MM.1S (cell line): ENCODE data around the gene CAMK2N1.
"Not testable (repeated sequence)": the region's sequence is repeated elsewhere in the genome, so short reads cannot be mapped to it uniquely, and the experiment has no call there.

ENCODE experiments used
- DNase-seq: peaks from one replicate; pipeline ENCODE4 v3.0.0-alpha.2; 2015
- H2AFZ ChIP-seq: fragments of 300-600 bp; sonication (generic); 2 replicates; pipeline ENCODE4 v1.6.0; 2016; ENCODE audit warnings: antibody characterized with exemption, low read length
- H3F3A ChIP-seq: fragments of 300-600 bp; sonication (generic); 2 replicates; pipeline ENCODE4 v1.6.1; 2016; ENCODE audit warnings: mild to moderate bottlenecking, antibody characterized with exemption, low read length, moderate library complexity, mixed read lengths; ENCODE audit not compliant: insufficient read depth
- H3K27ac ChIP-seq: fragments of 300-600 bp; sonication (generic); 2 replicates; pipeline ENCODE4 v1.5.1; 2016; ENCODE audit warnings: mild to moderate bottlenecking, low read length
- H3K27me3 ChIP-seq: fragments of 300-600 bp; sonication (generic); replicated peaks from 2 replicates; pipeline ENCODE4 v1.6.0; 2016; ENCODE audit warnings: low read length; ENCODE audit not compliant: insufficient read depth
- H3K36me3 ChIP-seq: fragments of 300-600 bp; sonication (generic); replicated peaks from 2 replicates; pipeline ENCODE4 v1.6.1; 2016; ENCODE audit warnings: mild to moderate bottlenecking, low read length, mixed read lengths; ENCODE audit not compliant: insufficient read depth
- H3K4me1 ChIP-seq: fragments of 300-600 bp; sonication (generic); 2 replicates; pipeline ENCODE4 v1.6.1; 2016; ENCODE audit warnings: low read length, mixed read lengths
- H3K4me2 ChIP-seq: fragments of 300-600 bp; sonication (generic); 2 replicates; pipeline ENCODE4 v1.6.0; 2016; ENCODE audit warnings: low read depth, low read length
- H3K4me3 ChIP-seq: fragments of 300-600 bp; sonication (generic); 2 replicates; pipeline ENCODE4 v1.5.1; 2016; ENCODE audit warnings: low read length, mixed read lengths
- H3K79me2 ChIP-seq: fragments of 300-600 bp; sonication (generic); 2 replicates; pipeline ENCODE4 v1.6.1; 2016; ENCODE audit warnings: mixed run types, low read length, mixed read lengths
- H3K9ac ChIP-seq: fragments of 300-600 bp; sonication (generic); 2 replicates; pipeline ENCODE4 v1.6.1; 2016; ENCODE audit warnings: low read length, mixed read lengths
- H3K9me2 ChIP-seq: fragments of 300-600 bp; sonication (generic); replicated peaks from 2 replicates; pipeline ENCODE4 v1.6.1; 2016; ENCODE audit warnings: mild to moderate bottlenecking, low read length, mixed read lengths; ENCODE audit not compliant: insufficient read depth
- H3K9me3 ChIP-seq: fragments of 300-600 bp; sonication (generic); replicated peaks from 2 replicates; pipeline ENCODE4 v1.6.1; 2016; ENCODE audit warnings: mild to moderate bottlenecking, low read length, mixed read lengths; ENCODE audit not compliant: insufficient read depth
- H4K20me1 ChIP-seq: fragments of 300-600 bp; sonication (generic); 2 replicates; pipeline ENCODE4 v1.6.1; 2016; ENCODE audit warnings: mild to moderate bottlenecking, low read length, moderate library complexity, mixed read lengths; ENCODE audit not compliant: insufficient read depth
- CTCF ChIP-seq: fragments of 300-600 bp; sonication (generic); IDR thresholded peaks from 2 replicates; pipeline ENCODE4 v1.5.1; 2016; ENCODE audit warnings: antibody characterized with exemption, low read length, mixed read lengths
- EZH2 ChIP-seq: fragments of 300-600 bp; sonication (generic); optimal IDR thresholded peaks from 2 replicates; pipeline ENCODE3; 2017; ENCODE audit warnings: low read depth, mild to moderate bottlenecking, antibody characterized with exemption, low read length, mixed read lengths
- EZH2phosphoT487 ChIP-seq: fragments of 300-600 bp; sonication (generic); IDR thresholded peaks from 2 replicates; pipeline ENCODE4 v1.6.1; 2018; ENCODE audit warnings: antibody characterized with exemption, low read length

CAMK2N1 gene

GRCh38 chr1:20498116-20498515, 12.1 kb upstream of the CAMK2N1 start:
- Histone ChIP-seq H3K9me3 (no peaks in the 10 kb centered on the region), H3K27me3 (peaks cover 6% of the 10 kb centered on the region), H3K36me3 (0 out of 2 replicates have a peak, but pooled peaks cover 2% of the 10 kb centered on the region), H3K9ac (no peak overlapping the region), H3K27ac (no peak overlapping the region), H3K79me2 (no peaks in the 10 kb centered on the region), H3K4me1 (no peaks in the 10 kb centered on the region), H3K4me3 (no peak overlapping the region), H4K20me1 (no peaks in the 10 kb centered on the region), H3K9me2 (no peaks in the 10 kb centered on the region), H3F3A (no peaks in the 10 kb centered on the region), H3K4me2 (no peak overlapping the region), H2AFZ (no peak overlapping the region)
- TF ChIP-seq CTCF (no peak), EZH2phosphoT487 (no peak), EZH2 (no peak)
- no peak for DNase-seq

GRCh38 chr1:20497506-20497905, 11.5 kb upstream of the CAMK2N1 start:
- H3K4me2 ChIP-seq, result no peak overlapping the region
- H3K4me1 ChIP-seq, result no peaks in the 10 kb centered on the region
- H3K9me2 ChIP-seq, result no peaks in the 10 kb centered on the region
- H3K9me3 ChIP-seq, result no peaks in the 10 kb centered on the region
- H3K79me2 ChIP-seq, result no peaks in the 10 kb centered on the region
- H3F3A ChIP-seq, result no peaks in the 10 kb centered on the region
- peaks cover 12% of the 10 kb centered on the region for H3K27me3 ChIP-seq
- no peak overlapping the region for H3K9ac ChIP-seq
- H4K20me1 ChIP-seq, result no peaks in the 10 kb centered on the region
- no peak overlapping the region for H2AFZ ChIP-seq
- H3K27ac ChIP-seq, result no peak overlapping the region
- DNase-seq, result no peak
- TF ChIP-seq CTCF (no peak), EZH2 (no peak)
- H3K36me3 ChIP-seq, result 0 out of 2 replicates have a peak, but pooled peaks cover 2% of the 10 kb centered on the region
- no peak overlapping the region for H3K4me3 ChIP-seq

GRCh38 chr1:20496725-20497383, 10.8 kb upstream of the CAMK2N1 start:
- H3K4me3 ChIP-seq, H3K9me2 ChIP-seq, H3K4me2 ChIP-seq, H3K27ac ChIP-seq, H3K4me1 ChIP-seq, H3K79me2 ChIP-seq, H3F3A ChIP-seq, H2AFZ ChIP-seq, H3K9me3 ChIP-seq, H4K20me1 ChIP-seq, H3K36me3 ChIP-seq, DNase-seq, H3K9ac ChIP-seq: not testable (repeated sequence)
- H3K27me3 ChIP-seq, result peaks cover 19% of the 10 kb centered on the region

- Histone ChIP-seq H3K4me3 (no peak overlapping the region), H3K9ac (no peak overlapping the region), H3K4me1 (no peaks in the 10 kb centered on the region), H3K27ac (no peak overlapping the region), H3K9me2 (no peaks in the 10 kb centered on the region), H3K9me3 (no peaks in the 10 kb centered on the region), H3K79me2 (no peaks in the 10 kb centered on the region), H2AFZ (no peak overlapping the region), H4K20me1 (no peaks in the 10 kb centered on the region), H3K4me2 (no peak overlapping the region), H3F3A (no peaks in the 10 kb centered on the region), H3K36me3 (0 out of 2 replicates have a peak, but pooled peaks cover 2% of the 10 kb centered on the region), H3K27me3 (peaks cover 25% of the 10 kb centered on the region)
- no peak for TF ChIP-seq EZH2phosphoT487
- TF ChIP-seq CTCF, result no peak
- no peak for TF ChIP-seq EZH2
- no peak for DNase-seq
Observed at GRCh38 chr1:20496241-20496661, 10.2 kb upstream of the CAMK2N1 start.
